NB4 (cell line): Measurements from ENCODE around the gene ANKIB1.

Source experiments
- DNase-seq: peaks from one replicate; pipeline ENCODE4 v3.0.0; 2010; ENCODE audit warnings: low read depth
- H3K4me3 ChIP-seq: one replicate; pipeline ENCODE4 v1.5.1; 2011; ENCODE audit warnings: mild to moderate bottlenecking, low read depth, low read length, moderate library complexity
- MAX ChIP-seq: IDR thresholded peaks from 2 replicates; pipeline ENCODE4 v1.6.1; 2011; ENCODE audit warnings: low read depth, low read length
- MYC ChIP-seq: IDR thresholded peaks from 2 replicates; pipeline ENCODE4 v1.6.1; 2011; ENCODE audit warnings: low read depth, low read length
- POLR2A ChIP-seq: IDR thresholded peaks from 2 replicates; pipeline ENCODE4 v1.6.1; 2011; ENCODE audit warnings: mild to moderate bottlenecking; ENCODE audit not compliant: insufficient read length; ENCODE audit errors: extremely low read depth
- TF ChIP-seq, protein P1 (sequence below): IDR thresholded peaks from one replicate; pipeline ENCODE4 v1.5.1; 2012; ENCODE audit warnings: low read depth, low read length

ANKIB1 gene

GRCh38 chr7:92332782-92333181, 87.0 kb downstream of the ANKIB1 start:
- H3K4me3 ChIP-seq: no peak overlapping the region
- no peak for DNase-seq
- TF ChIP-seq, protein P1, sequence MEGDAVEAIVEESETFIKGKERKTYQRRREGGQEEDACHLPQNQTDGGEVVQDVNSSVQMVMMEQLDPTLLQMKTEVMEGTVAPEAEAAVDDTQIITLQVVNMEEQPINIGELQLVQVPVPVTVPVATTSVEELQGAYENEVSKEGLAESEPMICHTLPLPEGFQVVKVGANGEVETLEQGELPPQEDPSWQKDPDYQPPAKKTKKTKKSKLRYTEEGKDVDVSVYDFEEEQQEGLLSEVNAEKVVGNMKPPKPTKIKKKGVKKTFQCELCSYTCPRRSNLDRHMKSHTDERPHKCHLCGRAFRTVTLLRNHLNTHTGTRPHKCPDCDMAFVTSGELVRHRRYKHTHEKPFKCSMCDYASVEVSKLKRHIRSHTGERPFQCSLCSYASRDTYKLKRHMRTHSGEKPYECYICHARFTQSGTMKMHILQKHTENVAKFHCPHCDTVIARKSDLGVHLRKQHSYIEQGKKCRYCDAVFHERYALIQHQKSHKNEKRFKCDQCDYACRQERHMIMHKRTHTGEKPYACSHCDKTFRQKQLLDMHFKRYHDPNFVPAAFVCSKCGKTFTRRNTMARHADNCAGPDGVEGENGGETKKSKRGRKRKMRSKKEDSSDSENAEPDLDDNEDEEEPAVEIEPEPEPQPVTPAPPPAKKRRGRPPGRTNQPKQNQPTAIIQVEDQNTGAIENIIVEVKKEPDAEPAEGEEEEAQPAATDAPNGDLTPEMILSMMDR: no peak
- TF ChIP-seq MYC (no peak), POLR2A (no peak), MAX (no peak)

- TF ChIP-seq, protein P1: no peak
- TF ChIP-seq MYC: no peak
- no peak for TF ChIP-seq MAX
- TF ChIP-seq POLR2A: no peak
Observed at GRCh38 chr7:92333866-92334265, 88.1 kb downstream of the ANKIB1 start.

GRCh38 chr7:92335574-92335973, 89.8 kb downstream of the ANKIB1 start:
- no peak overlapping the region for H3K4me3 ChIP-seq

More at GRCh38 chr7:92333866-92334265, 88.1 kb downstream of the ANKIB1 start:
- DNase-seq: no peak
- H3K4me3 ChIP-seq: no peak overlapping the region

DNA sequence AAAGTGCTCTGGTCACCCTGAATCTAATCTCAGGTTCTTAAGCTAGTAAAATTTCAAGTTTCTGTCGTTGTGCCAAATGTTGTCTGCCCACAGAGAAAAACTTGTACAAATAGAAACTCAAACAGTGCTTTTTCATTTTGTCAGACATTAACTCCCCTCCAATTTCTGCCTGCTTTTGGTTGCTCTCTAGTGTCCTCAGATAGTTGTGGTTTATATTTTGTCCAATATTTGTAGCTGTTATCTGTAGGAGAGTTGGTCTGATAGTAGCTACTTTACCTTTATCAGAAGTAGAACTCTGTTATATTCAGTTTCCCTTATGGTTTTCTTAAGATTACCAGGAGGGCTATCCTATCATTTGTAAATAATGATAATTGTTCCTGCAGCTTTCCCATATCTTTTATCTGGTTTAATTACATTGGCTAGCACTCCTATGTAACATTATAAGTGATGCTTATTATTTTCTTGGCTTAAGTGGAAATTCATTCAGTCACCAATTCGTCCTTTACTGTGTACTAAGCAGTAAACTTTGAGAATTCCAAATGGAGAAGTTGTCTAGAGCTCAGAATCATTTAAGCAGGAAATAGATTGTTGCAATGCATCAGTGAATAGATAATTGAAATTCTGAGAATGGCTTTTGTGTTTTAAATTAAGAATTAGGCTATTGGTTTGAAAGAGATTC, 91.0 kb downstream of the ANKIB1 start:
- no peak for DNase-seq

More at GRCh38 chr7:92335574-92335973, 89.8 kb downstream of the ANKIB1 start:
- no peak for DNase-seq
- TF ChIP-seq, protein P1: no peak
- TF ChIP-seq MAX: no peak

DNA sequence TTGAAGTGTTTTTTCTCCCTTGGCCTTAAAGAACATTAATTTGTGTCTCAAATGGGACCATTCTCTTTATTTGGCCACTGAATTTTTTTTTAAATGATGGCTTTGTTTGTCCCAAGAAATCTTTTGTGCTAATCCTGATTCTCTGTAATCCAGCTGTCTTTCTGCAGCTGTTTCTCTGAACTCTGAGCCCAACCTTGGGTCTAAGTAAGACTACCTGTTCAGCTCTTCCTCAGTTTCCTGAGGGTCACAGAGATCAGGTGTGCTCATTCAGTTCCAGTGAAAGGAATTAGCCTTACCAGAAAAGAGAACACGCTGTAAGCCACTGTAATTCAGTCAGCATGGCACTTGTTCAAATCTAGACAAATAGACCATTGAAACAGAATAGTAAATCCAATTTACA, 94.2 kb downstream of the ANKIB1 start:
- H3K4me3 ChIP-seq: no peak overlapping the region
- TF ChIP-seq MYC (no peak), POLR2A (no peak), MAX (no peak)
- TF ChIP-seq, protein P1: no peak
- no peak for DNase-seq

More for the DNA sequence above, 91.0 kb downstream of the ANKIB1 start:
- no peak overlapping the region for H3K4me3 ChIP-seq
- TF ChIP-seq POLR2A (no peak), MYC (no peak), MAX (no peak)
- TF ChIP-seq, protein P1: no peak

DNA sequence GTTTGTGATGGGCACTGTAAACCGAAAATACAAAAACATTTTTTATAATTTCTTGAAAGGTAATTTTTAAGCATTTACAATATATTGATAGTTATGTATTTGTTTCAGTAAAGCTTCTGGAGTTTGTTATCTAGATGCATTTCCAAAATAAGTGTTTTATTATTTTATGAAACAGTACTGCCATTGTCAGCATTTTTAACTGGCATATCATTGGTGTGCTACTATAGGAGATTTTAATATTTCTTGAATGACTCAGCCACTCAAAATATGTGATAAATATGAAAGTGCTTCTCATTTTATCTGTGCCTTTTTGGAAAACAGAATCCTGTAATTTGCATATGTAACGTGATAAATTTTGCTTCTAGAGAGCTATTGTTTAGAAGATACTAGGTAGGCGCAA, 97.9 kb downstream of the ANKIB1 start:
- no peak for DNase-seq
- H3K4me3 ChIP-seq: no peak overlapping the region
- TF ChIP-seq POLR2A: no peak
- no peak for TF ChIP-seq MAX
- TF ChIP-seq MYC: no peak
- TF ChIP-seq, protein P1: no peak
